GM12873 (cell line): ENCODE data around the gene PCDHA7.

ENCODE experiments used
- CTCF ChIP-seq: IDR thresholded peaks from 2 replicates; pipeline ENCODE4 v1.5.1; 2012; ENCODE audit warnings: low read depth, mild to moderate bottlenecking, moderate library complexity, low read length, control low read depth; ENCODE audit not compliant: insufficient read depth; ENCODE audit errors: missing control alignments

PCDHA7 gene

GRCh38 chr5:140869555-140869886, 35.5 kb downstream of the PCDHA7 start:
- TF ChIP-seq CTCF: peak; percentile 9

GRCh38 chr5:140870221-140871201, 36.4 kb downstream of the PCDHA7 start:
- no peak for TF ChIP-seq CTCF

- TF ChIP-seq CTCF: no peak
Measured at GRCh38 chr5:140875085-140876065, 41.3 kb downstream of the PCDHA7 start, which contains the start of gene PCDHA12. Gene PCDHA12 (plus strand): TSS chr5:140875308. CDS start chr5:140875473, 165 bp downstream.

GRCh38 chr5:140877262-140877581, 43.2 kb downstream of the PCDHA7 start:
- no peak for TF ChIP-seq CTCF

GRCh38 chr5:140881889-140882590, 48.0 kb downstream of the PCDHA7 start, which contains the start of gene PCDHA13:
Gene PCDHA13 (plus strand): TSS chr5:140882124. CDS start chr5:140882269, 145 bp downstream.
- no peak for TF ChIP-seq CTCF

- TF ChIP-seq CTCF: no peak
Measured at GRCh38 chr5:140882591-140882899, 48.5 kb downstream of the PCDHA7 start.
